DMS53 treated with DMSO at 0.1 percent for 48 hours (cell line): ENCODE data around the gene ABCC5.

ENCODE experiments used
- DNase-seq: peaks from one replicate; lab custom pipeline; 2025; ENCODE audit not compliant: unreplicated experiment; lab: John Stamatoyannopoulos, UW

The ABCC5 gene

GRCh38 chr3:183981990-183982644 is 35.6 kb downstream of the ABCC5 start:
- no peak for DNase-seq

GRCh38 chr3:183980403-183980802 is 37.3 kb downstream of the ABCC5 start:
- no peak for DNase-seq

- no peak for DNase-seq
These were observed 41.6 kb downstream of the ABCC5 start for GRCh38 chr3:183975981-183976662.

GRCh38 chr3:183968666-183969245 is 48.9 kb downstream of the ABCC5 start:
- no peak for DNase-seq

GRCh38 chr3:183967693-183968092 is 50.0 kb downstream of the ABCC5 start:
- peak; percentile 44 for DNase-seq

- no peak for DNase-seq
These were observed 51.3 kb downstream of the ABCC5 start for GRCh38 chr3:183966361-183966791.

GRCh38 chr3:183962807-183963206 is 54.9 kb downstream of the ABCC5 start:
- no peak for DNase-seq

- DNase-seq, result no peak
These were observed 58.5 kb downstream of the ABCC5 start for GRCh38 chr3:183959214-183959613.

- DNase-seq, result no peak
These were observed 58.9 kb downstream of the ABCC5 start for GRCh38 chr3:183958775-183959174.

GRCh38 chr3:183958226-183958625 is 59.5 kb downstream of the ABCC5 start:
- no peak for DNase-seq

GRCh38 chr3:183954875-183955274 is 62.8 kb downstream of the ABCC5 start:
- no peak for DNase-seq

GRCh38 chr3:183953471-183954070 is 64.1 kb downstream of the ABCC5 start:
- DNase-seq, result no peak

- no peak for DNase-seq
These were observed 66.2 kb downstream of the ABCC5 start for GRCh38 chr3:183951459-183951858.

GRCh38 chr3:183949690-183950089 is 68.0 kb downstream of the ABCC5 start:
- DNase-seq, result no peak

GRCh38 chr3:183946037-183946436 is 71.6 kb downstream of the ABCC5 start:
- no peak for DNase-seq

- DNase-seq, result no peak
These were observed 72.9 kb downstream of the ABCC5 start for GRCh38 chr3:183944775-183945174.

- no peak for DNase-seq
These were observed 73.9 kb downstream of the ABCC5 start for GRCh38 chr3:183943739-183944138.

GRCh38 chr3:183941216-183941615 is 76.5 kb downstream of the ABCC5 start:
- DNase-seq, result no peak

GRCh38 chr3:183937601-183938286 is 79.9 kb downstream of the ABCC5 start:
- no peak for DNase-seq

- DNase-seq, result no peak
These were observed 84.5 kb downstream of the ABCC5 start for GRCh38 chr3:183933160-183933559.

GRCh38 chr3:183931881-183932280 is 85.8 kb downstream of the ABCC5 start:
- DNase-seq, result no peak
